Motor neuron (in vitro differentiated cells): Measurements from ENCODE around the gene MROH2A. TPM values are rescaled to one million over a fixed set of nuclear protein-coding genes. Genes with fewer than 3 reads are reported as not detected.
A peak's percentile ranks its signal among the peaks of the same experiment; 100 is the strongest.
"Not testable (repeated sequence)": the region's sequence is repeated elsewhere in the genome, so short reads cannot be mapped to it uniquely, and the experiment has no call there.

Source experiments
- ATAC-seq, 8 experiments: fragments of 200-7000 bp; cut with Tn5 transposase; replicated peaks in 6 of 8; 2 replicates each; pipeline ENCODE4 v1.8.0; 2021; ENCODE audit warnings: mild to moderate bottlenecking in 8 of 8, moderate library complexity in 8 of 8
- H3K27ac ChIP-seq, 2 donors: fragments of 250-450 bp; sonication (Bioruptor Pico); 2 replicates each; pipeline ENCODE4 v1.9.0; 2021; ENCODE audit warnings: antibody characterized with exemption in 2 of 2, mild to moderate bottlenecking in 2 of 2, moderate library complexity in 1 of 2
- H3K4me1 ChIP-seq, 2 donors: fragments of 250-450 bp; sonication (Bioruptor Pico); replicated peaks in 1 of 2; 2 replicates each; pipeline ENCODE4 v1.6.1; 2021; ENCODE audit warnings: antibody characterized with exemption in 2 of 2, mild to moderate bottlenecking in 2 of 2, moderate library complexity in 1 of 2
- H3K4me3 ChIP-seq, 5 donors: fragments of 250-450 bp; sonication (Bioruptor Pico); 2 replicates each; pipeline ENCODE4 v1.9.0; 2021; ENCODE audit warnings: antibody characterized with exemption in 5 of 5, mild to moderate bottlenecking in 5 of 5, moderate library complexity in 4 of 5
- WGBS, 10 experiments: fragments of 450-650 bp; shearing (Covaris generic); methylation state at CpG; one replicate each; pipeline ENCODE4 v1.0.0; 2022; 5-methylcytosine and 5-hydroxymethylcytosine counted together
- in situ Hi-C, 9 experiments: fragments of 400-800 bp; cut with MboI; loops; one replicate each; pipeline ENCODE4 v1.15.0; 2021; ENCODE audit warnings: low sequenced_read_pairs in 9 of 9, low pct_unique_long_range_greater_than_20kb in 2 of 9; ENCODE audit not compliant: unreplicated experiment in 9 of 9
- total RNA-seq, 8 experiments: library from RNA; unstranded; fragments of 300-600 nt; gene quantifications; 2 replicates each; pipeline versions ENCODE4 v1.2.3 to v1.2.4, GENCODE V29; 2022

Gene MROH2A
- total RNA-seq, 8 experiments from 2014 or later: 0.29 to 0.66 (median 0.31) TPM; not detected in 5

DNA sequence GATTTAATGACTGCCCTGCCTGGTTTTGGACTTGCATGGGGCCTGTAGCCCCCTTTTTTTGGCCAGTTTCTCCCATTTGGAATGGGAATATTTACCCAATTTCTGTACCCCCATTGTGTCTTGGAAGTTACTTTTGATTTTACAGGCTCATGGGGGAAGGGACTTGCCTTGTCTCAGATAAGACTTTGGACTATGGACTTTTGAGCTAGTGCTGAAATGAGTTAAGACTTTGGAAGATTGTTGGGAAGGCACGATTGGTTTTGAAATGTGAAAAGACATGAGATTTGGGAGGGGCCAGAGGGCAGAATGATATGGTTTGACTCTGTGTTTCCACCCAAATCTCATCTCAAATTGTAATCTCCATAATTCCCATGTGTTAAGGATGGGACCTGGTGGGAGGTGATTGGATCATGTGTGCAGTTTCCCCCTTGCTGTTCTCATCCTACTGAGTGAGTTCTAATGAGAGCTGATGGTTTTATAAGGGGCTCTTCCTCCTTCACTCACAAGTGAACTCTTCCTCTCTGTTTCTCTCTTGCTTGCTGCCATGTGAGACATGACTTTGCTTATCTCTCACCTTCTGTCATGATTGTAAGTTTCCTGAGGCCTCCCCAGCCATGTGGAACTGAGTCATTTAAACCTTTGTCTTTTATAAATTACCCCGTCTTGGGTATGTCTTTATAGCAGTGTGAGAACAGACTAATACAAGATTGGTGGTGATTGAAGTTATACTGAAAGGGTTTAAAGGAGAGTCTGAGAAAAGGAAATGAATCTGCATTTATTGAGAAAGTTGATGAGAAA lies 26.7 kb upstream of the MROH2A start:
- H3K4me1 ChIP-seq, H3K27ac ChIP-seq, ATAC-seq, in situ Hi-C loops, H3K4me3 ChIP-seq: not testable (repeated sequence)
- 7 to 100% (median 50%) methylated on average over 1 to 2 of the region's 2 CpGs; no CpG with 5 or more reads in 1 of the 10 experiments for WGBS, 10 experiments

GRCh38 chr2:233754872-233755611 lies 23.1 kb upstream of the MROH2A start:
- no peaks in the 10 kb centered on the region for H3K4me1 ChIP-seq
- in situ Hi-C loops: no loop called here
- no peak overlapping the region for H3K27ac ChIP-seq
- 90 to 100% (median 100%) methylated on average over 2 to 13 of the region's 44 CpGs; no CpG with 5 or more reads in 5 of the 10 experiments for WGBS, 10 experiments
- ATAC-seq: no peak
- no peak overlapping the region for H3K4me3 ChIP-seq

- 0 to 88% (median 70%) methylated on average over 1 to 5 of the region's 7 CpGs; no CpG with 5 or more reads in 1 of the 10 experiments for WGBS, 10 experiments
- Histone ChIP-seq H3K4me3 (no peak overlapping the region), H3K27ac (no peak overlapping the region), H3K4me1 (no peaks in the 10 kb centered on the region)
- ATAC-seq: no peak
- in situ Hi-C loops: no loop called here
Observed at GRCh38 chr2:233756429-233757081, 21.6 kb upstream of the MROH2A start.

DNA sequence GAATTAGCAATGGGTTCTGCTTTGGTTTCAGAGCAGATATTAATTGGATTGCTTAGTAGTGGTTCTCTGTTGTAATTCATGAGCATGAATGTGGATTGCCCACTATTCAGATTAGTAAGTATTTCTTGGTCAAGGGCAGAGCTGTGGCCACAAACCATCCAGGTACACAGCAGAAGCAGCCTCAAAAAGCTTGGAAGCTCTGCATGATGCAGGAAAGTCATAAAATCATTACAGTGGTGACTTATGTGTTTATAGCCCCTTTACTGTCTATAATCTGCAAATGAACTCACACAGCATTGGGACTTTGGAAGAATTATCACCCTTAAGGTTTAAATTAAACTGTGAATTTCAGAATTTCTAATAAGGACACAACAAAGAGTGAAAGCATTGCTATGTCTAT lies 20.0 kb upstream of the MROH2A start:
- H3K27ac ChIP-seq: no peak overlapping the region
- no peak overlapping the region for H3K4me3 ChIP-seq
- H3K4me1 ChIP-seq: no peaks in the 10 kb centered on the region
- in situ Hi-C loops: no loop called here
- no peak for ATAC-seq

DNA sequence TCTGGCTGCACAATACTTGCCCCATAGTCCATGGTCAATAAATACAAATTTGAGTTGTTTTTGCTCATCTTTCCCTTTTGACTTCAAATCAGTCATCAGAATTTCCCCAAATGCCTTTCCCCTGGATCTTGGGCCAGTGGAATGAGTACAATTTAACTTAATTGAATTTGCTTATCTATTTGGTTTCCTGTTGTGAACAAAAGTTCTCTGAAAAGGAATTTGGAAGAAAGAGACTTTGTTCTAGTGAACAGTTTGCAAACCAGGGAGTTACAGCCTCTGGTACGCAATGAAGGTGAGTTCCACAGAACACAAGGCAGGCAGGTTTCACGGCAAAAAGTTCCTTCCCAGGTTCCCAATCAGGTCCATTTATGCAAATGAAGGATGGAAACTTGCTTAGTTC lies 19.3 kb upstream of the MROH2A start:
- Histone ChIP-seq H3K4me3 (no peak overlapping the region), H3K27ac (no peak overlapping the region), H3K4me1 (no peaks in the 10 kb centered on the region)
- WGBS, 10 experiments: 83 to 100% (median 90%) methylated on average over 1 to 2 of the region's 2 CpGs; no CpG with 5 or more reads in 1 of the 10 experiments
- in situ Hi-C loops: no loop called here
- ATAC-seq: no peak

- 40 to 100% (median 81%) methylated on average over 1 to 6 of the region's 6 CpGs; no CpG with 5 or more reads in 2 of the 10 experiments for WGBS, 10 experiments
- in situ Hi-C loops: no loop called here
Observed at GRCh38 chr2:233760043-233760442, 18.1 kb upstream of the MROH2A start, which contains the start of gene UGT1A1. Gene UGT1A1, plus strand, starts transcription at chr2:233760270. Its CDS starts 18 bp downstream, at chr2:233760288.

DNA sequence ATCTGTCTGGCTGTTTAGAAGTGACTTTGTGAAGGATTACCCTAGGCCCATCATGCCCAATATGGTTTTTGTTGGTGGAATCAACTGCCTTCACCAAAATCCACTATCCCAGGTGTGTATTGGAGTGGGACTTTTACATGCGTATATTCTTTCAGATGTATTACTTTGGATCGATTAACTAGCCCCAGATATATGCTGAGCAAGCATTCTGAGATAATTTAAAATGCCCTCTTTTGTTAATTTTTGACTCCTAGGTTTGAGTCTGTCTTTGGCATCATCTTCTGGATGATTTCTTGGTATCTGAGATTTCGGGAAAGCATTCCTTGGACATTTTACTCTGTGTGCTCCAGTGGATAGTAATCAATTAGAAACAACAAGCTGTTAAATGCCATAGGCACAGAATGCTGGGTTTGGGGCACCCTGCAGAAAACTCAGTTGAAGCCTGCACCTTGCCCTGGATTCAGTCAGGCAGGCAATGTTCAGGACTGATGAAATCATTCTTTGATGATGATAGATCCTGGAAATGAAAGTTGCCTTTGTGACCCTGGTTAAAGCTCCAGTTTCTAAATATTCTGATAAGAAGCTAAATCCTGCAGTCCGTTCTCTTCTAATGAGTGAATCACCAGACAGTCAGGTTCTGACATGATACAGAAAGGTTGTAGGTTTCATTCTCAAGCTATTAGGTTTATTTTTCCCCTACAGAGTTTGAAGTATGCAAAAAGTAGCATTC lies 16.9 kb upstream of the MROH2A start:
- in situ Hi-C loops: no loop called here
- Histone ChIP-seq H3K4me1 (no peaks in the 10 kb centered on the region), H3K4me3 (no peak overlapping the region), H3K27ac (no peak overlapping the region)
- 50 to 100% (median 89%) methylated on average over 1 to 4 of the region's 4 CpGs; no CpG with 5 or more reads in 2 of the 10 experiments for WGBS, 10 experiments
- ATAC-seq: no peak

More at GRCh38 chr2:233760043-233760442, 18.1 kb upstream of the MROH2A start, which contains the start of gene UGT1A1:
- no peak within 1 kb of the TSS for H3K4me3 ChIP-seq
- no peaks in the 10 kb centered on the region for H3K4me1 ChIP-seq
- no peak for ATAC-seq
- no peak within 1 kb of the TSS for H3K27ac ChIP-seq

DNA sequence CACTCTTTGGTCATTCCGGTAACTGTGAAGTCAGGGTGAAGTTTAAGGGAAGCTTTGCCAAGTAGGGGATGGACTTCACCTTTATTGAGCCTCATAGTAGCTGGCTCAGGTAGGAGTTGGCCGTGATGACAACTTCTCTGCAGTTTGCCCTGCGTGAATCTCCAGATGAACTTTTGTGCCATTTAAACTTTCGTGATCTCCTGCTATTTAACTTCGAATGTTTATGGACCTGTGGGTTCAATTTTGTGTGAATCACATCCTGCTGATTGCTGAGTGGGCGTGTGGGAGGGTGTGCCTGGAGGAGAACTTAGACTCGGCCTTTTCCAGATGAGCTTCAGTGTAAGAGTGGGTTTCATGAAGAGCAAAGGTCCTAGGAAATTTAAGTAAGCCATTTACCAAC lies 13.9 kb upstream of the MROH2A start:
- Histone ChIP-seq H3K4me1 (peaks cover 3% of the 10 kb centered on the region in 2 donors), H3K27ac (no peak overlapping the region), H3K4me3 (no peak overlapping the region)
- peak in 2 of 8 experiments; percentile 61 to 62 for ATAC-seq
- 20 to 100% (median 63%) methylated on average over 1 to 5 of the region's 7 CpGs; no CpG with 5 or more reads in 3 of the 10 experiments for WGBS, 10 experiments
- in situ Hi-C loops: no loop called here

- H3K4me1 ChIP-seq: peaks cover 3% of the 10 kb centered on the region in 2 donors
- no peak overlapping the region for H3K4me3 ChIP-seq
- no peak overlapping the region for H3K27ac ChIP-seq
- WGBS, 10 experiments: 43 to 83% (median 80%) methylated on average over 2 to 3 of the region's 3 CpGs; no CpG with 5 or more reads in 5 of the 10 experiments
- no peak for ATAC-seq
- in situ Hi-C loops: no loop called here
Observed at GRCh38 chr2:233764761-233765160, 13.4 kb upstream of the MROH2A start.

- peak in 2 of 8 experiments; percentile 20 to 25 for ATAC-seq
- H3K4me1 ChIP-seq: peaks cover 3% of the 10 kb centered on the region in 2 donors
- in situ Hi-C loops: no loop called here
- H3K27ac ChIP-seq: no peak overlapping the region
- no peak overlapping the region for H3K4me3 ChIP-seq
- WGBS, 10 experiments: 9 to 80% (median 10%) methylated on average over 1 to 2 of the region's 4 CpGs; no CpG with 5 or more reads in 7 of the 10 experiments
Observed at GRCh38 chr2:233766416-233766815, 11.7 kb upstream of the MROH2A start.

DNA sequence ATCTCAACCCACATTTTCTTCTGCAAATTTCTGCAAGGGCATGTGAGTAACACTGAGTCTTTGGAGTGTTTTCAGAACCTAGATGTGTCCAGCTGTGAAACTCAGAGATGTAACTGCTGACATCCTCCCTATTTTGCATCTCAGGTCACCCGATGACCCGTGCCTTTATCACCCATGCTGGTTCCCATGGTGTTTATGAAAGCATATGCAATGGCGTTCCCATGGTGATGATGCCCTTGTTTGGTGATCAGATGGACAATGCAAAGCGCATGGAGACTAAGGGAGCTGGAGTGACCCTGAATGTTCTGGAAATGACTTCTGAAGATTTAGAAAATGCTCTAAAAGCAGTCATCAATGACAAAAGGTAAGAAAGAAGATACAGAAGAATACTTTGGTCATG lies 10.1 kb upstream of the MROH2A start:
- in situ Hi-C loops: no loop called here
- Histone ChIP-seq H3K4me3 (no peak overlapping the region), H3K27ac (no peak overlapping the region), H3K4me1 (peaks cover 3% of the 10 kb centered on the region in 2 donors)
- ATAC-seq: peak in 1 of 8 experiments; percentile 48
- 10 to 100% (median 47%) methylated on average over 1 to 4 of the region's 4 CpGs; no CpG with 5 or more reads in 2 of the 10 experiments for WGBS, 10 experiments

GRCh38 chr2:233769260-233769659 lies 8.9 kb upstream of the MROH2A start:
- WGBS, 10 experiments: 8 to 100% (median 92%) methylated on average over 1 to 7 of the region's 9 CpGs
- in situ Hi-C loops: no loop called here
- H3K4me1 ChIP-seq: peaks cover 3% of the 10 kb centered on the region in 2 donors
- H3K4me3 ChIP-seq: no peak overlapping the region
- no peak overlapping the region for H3K27ac ChIP-seq
- no peak for ATAC-seq
